Epithelial cell of esophagus (primary cell): ENCODE results near the gene NDNF.
A peak's percentile ranks its signal among the peaks of the same experiment; 100 is the strongest.

ENCODE experiments used
- DNase-seq: peaks from one replicate; pipeline ENCODE4 v3.0.0; 2010; ENCODE audit warnings: low read depth
- H3K4me3 ChIP-seq: 2 replicates; pipeline ENCODE4 v1.5.1; 2011; ENCODE audit warnings: mild to moderate bottlenecking, low read length, control low read depth
- TF ChIP-seq, protein P1 (sequence below): IDR thresholded peaks from 2 replicates; pipeline ENCODE4 v1.5.1; 2011; ENCODE audit warnings: low read depth, mild to moderate bottlenecking, low read length, control low read depth, inconsistent platforms; ENCODE audit not compliant: insufficient read depth; ENCODE audit errors: missing control alignments

Gene NDNF, protein sequence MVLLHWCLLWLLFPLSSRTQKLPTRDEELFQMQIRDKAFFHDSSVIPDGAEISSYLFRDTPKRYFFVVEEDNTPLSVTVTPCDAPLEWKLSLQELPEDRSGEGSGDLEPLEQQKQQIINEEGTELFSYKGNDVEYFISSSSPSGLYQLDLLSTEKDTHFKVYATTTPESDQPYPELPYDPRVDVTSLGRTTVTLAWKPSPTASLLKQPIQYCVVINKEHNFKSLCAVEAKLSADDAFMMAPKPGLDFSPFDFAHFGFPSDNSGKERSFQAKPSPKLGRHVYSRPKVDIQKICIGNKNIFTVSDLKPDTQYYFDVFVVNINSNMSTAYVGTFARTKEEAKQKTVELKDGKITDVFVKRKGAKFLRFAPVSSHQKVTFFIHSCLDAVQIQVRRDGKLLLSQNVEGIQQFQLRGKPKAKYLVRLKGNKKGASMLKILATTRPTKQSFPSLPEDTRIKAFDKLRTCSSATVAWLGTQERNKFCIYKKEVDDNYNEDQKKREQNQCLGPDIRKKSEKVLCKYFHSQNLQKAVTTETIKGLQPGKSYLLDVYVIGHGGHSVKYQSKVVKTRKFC

DNA sequence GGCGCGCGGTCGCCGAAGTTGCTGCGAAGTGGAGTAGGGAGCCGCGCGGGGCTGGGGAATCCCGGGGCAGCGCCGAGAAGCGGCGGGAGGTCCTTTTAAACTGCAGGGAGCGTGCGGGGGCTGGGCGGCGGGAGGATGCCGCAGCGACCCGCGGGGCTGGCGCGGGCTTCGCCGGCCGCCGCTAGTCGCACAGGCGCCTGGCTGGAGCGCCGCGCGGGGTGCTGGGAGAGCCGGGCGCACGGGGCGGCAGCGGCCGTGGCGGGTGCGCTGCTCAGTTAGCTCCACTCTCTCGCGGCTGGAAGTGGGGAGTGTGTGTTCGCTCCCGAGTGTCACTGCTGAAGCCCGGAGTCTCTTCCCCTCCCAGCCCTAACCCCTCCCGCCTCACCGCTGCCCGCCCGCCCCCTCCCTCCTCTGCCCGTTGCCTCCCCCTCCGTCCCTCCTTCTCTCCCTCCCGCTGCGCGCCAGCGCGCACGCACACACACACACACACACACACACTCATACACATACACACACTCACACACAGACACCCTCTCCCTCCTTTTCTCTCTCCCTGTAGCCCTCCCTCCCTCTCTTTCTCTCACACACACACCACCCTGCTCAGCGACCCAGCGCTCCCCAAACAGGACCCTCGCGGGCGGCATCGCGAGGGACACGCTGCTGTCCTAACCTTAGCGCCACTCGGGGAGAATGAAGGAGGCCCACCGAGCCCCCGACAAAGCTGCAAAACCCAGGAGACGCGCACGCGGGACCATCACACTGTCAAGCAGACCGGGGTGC, at the start of gene NDNF:
TSS of gene NDNF (minus strand) at position 312 of the 780 bp plus-strand sequence. CDS start 26,698 bp downstream, outside the sequence.
- peak within 1 kb of the TSS; percentile 34 for H3K4me3 ChIP-seq
- DNase-seq: peak; percentile 26
- TF ChIP-seq, protein P1, sequence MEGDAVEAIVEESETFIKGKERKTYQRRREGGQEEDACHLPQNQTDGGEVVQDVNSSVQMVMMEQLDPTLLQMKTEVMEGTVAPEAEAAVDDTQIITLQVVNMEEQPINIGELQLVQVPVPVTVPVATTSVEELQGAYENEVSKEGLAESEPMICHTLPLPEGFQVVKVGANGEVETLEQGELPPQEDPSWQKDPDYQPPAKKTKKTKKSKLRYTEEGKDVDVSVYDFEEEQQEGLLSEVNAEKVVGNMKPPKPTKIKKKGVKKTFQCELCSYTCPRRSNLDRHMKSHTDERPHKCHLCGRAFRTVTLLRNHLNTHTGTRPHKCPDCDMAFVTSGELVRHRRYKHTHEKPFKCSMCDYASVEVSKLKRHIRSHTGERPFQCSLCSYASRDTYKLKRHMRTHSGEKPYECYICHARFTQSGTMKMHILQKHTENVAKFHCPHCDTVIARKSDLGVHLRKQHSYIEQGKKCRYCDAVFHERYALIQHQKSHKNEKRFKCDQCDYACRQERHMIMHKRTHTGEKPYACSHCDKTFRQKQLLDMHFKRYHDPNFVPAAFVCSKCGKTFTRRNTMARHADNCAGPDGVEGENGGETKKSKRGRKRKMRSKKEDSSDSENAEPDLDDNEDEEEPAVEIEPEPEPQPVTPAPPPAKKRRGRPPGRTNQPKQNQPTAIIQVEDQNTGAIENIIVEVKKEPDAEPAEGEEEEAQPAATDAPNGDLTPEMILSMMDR: no peak

DNA sequence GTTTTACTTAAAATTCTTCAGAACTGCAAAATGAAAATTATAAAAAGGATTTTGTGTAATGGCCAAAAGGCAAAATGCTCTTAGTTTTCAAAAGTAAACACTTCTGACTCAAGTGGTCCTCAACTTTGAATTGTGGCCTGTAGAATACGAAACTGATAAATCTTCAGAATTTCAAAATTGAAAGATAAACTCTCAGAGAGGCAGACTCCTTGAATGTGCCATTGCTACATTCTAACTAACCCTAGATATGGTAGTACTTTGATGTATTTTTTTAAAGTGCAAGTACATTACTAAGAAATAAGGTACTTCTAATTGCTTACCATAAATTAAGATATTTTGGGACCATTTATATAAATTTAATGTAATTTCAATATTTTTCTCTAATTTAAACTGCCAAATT, 47.4 kb upstream of the NDNF start:
- TF ChIP-seq, protein P1: no peak
- no peak overlapping the region for H3K4me3 ChIP-seq
- no peak for DNase-seq

DNA sequence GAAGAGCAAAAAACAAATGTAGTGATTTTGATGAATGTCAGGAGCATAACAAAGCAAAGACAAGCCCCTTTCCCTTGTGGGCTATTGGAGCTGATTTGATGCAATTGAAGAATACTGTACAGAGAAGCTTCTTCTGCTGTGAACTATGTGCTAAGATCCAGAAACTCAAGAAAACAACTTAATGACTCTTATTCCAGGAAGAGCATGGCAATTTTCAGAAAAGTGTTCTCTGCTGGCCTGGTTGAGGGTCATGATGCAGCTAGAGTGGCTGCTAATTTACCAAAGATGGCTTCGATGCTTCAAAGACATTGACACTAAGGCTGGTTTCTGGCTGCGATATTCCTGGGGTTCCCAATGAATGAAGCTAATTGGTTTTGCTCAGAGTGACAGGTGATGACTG, 46.0 kb upstream of the NDNF start:
- DNase-seq: no peak
- no peak overlapping the region for H3K4me3 ChIP-seq
- TF ChIP-seq, protein P1: no peak

DNA sequence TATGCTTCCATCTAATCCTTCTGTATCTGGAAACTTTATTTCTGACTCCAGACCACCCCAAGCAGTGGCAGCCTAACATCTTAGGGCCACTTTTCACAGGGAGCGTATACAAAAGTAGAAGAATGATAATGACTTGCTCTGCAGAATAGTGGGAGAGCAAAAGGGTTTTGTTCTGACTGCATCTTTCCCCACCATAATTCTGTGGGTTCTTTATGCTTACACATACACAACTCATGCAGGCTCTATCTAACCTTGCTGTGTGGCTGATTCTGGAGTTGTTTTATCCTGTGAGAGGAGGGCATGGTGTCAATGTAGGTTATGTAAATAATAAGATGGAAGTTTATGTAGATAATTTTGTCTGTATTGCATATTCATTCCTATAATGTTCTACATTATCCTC, 42.4 kb upstream of the NDNF start:
- DNase-seq: no peak
- TF ChIP-seq, protein P1: no peak
- H3K4me3 ChIP-seq: no peak overlapping the region

DNA sequence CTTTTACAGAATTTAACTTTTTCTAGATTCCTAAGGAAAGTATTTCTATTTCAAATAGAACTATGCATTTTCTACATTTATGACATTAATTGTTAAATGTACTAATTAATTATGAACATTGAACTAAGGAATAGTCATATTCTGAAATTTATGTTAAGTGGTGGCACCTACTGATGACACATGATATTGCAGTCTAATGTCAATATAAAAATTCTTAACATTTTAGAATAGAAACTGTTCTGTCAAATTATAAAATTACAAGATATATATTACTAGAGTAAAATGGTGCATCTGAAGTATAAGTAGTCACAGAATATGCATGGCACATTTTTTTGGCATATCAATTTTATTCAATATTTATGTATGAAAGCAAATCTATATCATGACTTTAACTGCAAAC, 40.2 kb upstream of the NDNF start:
- no peak overlapping the region for H3K4me3 ChIP-seq
- no peak for DNase-seq
- TF ChIP-seq, protein P1: no peak

DNA sequence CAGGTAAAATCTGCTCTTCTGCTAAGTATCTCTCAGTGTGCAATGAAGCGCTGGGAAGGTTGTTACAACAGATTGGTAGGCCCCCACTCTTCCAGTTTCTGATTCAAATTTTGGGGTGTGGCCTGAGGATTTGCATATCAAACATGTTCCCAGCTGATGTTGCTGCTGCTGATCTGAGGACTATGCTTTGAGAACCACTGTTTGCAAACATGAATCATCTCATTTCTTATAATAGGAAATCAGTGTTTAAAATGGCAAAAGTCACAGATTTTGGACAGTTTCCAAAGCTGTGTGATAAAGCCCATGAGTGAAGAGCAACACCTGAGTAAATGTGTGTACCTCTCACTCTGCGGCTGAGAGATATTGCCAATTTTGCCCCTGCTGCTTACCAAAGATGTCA, 36.2 kb upstream of the NDNF start:
- DNase-seq: no peak
- no peak overlapping the region for H3K4me3 ChIP-seq
- TF ChIP-seq, protein P1: no peak
